ENCODE data around the gene LIMS1. TPM values are rescaled to one million over a fixed set of nuclear protein-coding genes. Genes with fewer than 3 reads are reported as not detected.
A peak's percentile ranks its signal among the peaks of the same experiment; 100 is the strongest.
"Not testable (repeated sequence)": the region's sequence is repeated elsewhere in the genome, so short reads cannot be mapped to it uniquely, and the experiment has no call there.

The LIMS1 gene
- total RNA-seq, 2 donors from 2014 or later, result 35.6 to 86.5 TPM

DNA sequence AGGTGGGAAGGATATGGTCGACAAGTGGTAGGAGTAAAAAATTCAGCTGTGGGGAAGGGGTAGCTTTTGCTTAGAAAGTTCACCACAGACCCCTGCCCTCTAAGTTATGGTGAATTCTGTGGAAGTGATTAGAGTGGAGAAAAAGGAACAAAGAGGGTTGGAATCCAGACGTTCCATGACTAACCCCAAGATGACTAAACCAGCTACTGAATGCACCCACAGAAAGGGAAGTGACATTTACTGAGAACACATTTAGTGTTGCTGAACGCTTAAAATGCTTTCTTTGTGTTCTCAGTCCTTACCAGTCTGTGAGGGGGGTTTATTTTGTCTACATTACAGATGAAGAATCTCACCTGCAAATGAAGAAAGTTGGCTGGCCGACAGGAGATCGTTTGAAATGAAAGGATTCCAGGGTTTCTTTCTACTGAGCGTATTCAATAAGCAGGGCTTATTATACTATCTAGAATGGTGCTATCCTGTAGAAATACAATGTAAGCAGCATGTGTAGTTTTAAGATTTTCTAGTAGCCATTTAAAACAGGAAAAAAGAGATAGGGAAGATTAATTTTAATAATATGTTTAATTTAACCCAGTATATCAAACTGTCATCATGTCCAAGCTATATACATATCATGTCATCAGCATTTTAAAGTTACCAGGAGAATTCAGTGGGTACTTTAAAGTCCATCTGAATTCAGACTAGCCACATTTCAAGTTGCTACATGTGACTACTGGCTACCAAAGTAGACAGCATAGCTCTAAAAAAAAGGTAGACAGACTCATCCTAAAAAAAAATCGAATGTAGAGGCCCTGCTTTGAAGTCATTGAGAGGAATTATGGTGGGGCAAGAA lies 60.1 kb downstream of the LIMS1 start:
- Mint-ChIP-seq H3K27ac (peak overlapping the region; percentile 38 to 90), H3K9me3 (no peaks in the 10 kb centered on the region), H3K36me3 (no peaks in the 10 kb centered on the region)
- DNase-seq (ENCODE audit: low spot score in 2 of 2), result no peak
- ATAC-seq, result peak; percentile 86 to 91

DNA sequence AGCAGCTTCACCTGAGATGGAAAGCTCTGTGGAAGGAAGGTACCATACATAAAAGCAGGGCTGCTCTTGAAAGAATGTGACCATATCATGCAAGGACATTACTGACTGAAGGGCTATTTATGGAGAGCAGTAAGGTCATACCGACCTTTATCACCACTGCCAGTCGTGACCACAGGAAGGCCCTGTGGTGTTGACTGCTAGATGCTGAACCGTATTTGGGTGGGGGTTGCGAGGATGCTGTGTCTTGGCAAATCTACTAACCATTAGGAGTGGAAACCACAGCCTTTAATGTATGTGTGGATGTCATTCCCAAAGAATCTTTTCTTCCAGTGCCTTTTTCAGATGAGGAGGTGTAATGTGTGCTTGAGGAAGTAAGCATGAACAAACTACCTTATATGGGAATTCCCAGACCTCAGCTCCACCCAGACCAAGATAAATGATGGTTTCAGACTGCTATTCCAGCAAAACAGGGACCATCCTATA lies 60.8 kb downstream of the LIMS1 start:
- no peak for DNase-seq (ENCODE audit: low spot score in 2 of 2)
- ATAC-seq, result peak in 1 of 2 donors; percentile 74
- H3K36me3 Mint-ChIP-seq, result no peaks in the 10 kb centered on the region

DNA sequence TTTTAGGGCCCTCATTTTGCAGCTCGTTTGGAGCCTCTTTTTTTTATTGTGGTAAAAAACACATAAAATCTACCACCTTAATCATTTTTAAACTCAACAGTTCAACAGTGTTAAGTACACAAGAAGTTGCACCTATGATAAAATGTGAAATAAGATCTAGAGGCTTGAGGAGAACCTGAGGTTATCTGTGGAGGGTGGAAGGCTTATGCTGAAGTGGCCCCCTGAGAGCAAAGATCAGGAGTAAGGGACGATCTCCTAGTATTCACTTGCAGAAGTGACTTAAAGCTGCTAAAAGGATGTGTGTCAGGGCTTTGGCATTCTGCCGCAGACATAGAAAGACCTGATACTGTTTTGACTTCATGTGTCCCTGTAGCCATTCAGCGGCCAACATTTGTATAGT lies 61.5 kb downstream of the LIMS1 start:
- peak overlapping the region in 1 of 2 donors; percentile 90 for H3K27ac Mint-ChIP-seq
- DNase-seq (ENCODE audit: low spot score in 2 of 2); ATAC-seq; H3K36me3 Mint-ChIP-seq; H3K9me3 Mint-ChIP-seq: not testable (repeated sequence)

More for the DNA sequence above, 60.8 kb downstream of the LIMS1 start:
- Mint-ChIP-seq H3K9me3 (no peaks in the 10 kb centered on the region), H3K27ac (peak overlapping the region in 1 of 2 donors; percentile 90)

GRCh38 chr2:108597105-108597744 lies 63.0 kb downstream of the LIMS1 start:
- not testable (repeated sequence) for DNase-seq (ENCODE audit: low spot score in 2 of 2)
- ATAC-seq, result peak in 1 of 2 donors; percentile 54

DNA sequence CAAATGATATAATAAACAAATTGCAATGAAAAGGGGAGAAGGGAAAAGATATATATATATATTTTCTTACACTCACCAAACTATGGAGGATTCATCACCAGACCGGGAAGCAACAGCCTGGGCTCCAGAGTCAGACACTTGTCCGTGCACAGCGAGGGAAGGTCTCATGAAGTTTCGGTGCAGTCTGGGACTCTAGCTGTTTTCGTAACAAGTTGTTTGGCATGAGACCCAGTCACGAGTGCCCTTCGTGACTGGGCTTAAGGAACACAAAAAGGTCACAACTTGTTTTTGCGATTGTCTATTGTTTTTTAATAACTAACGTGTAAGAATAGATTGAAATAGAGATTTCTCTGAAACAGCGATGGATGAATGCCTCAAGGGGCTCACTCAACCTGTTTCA lies 66.9 kb downstream of the LIMS1 start:
- not testable (repeated sequence) for ATAC-seq; H3K36me3 Mint-ChIP-seq; H3K9me3 Mint-ChIP-seq; DNase-seq (ENCODE audit: low spot score in 2 of 2); H3K27ac Mint-ChIP-seq

More at GRCh38 chr2:108597105-108597744, 63.0 kb downstream of the LIMS1 start:
- H3K27ac Mint-ChIP-seq, H3K36me3 Mint-ChIP-seq, H3K9me3 Mint-ChIP-seq: not testable (repeated sequence)

DNA sequence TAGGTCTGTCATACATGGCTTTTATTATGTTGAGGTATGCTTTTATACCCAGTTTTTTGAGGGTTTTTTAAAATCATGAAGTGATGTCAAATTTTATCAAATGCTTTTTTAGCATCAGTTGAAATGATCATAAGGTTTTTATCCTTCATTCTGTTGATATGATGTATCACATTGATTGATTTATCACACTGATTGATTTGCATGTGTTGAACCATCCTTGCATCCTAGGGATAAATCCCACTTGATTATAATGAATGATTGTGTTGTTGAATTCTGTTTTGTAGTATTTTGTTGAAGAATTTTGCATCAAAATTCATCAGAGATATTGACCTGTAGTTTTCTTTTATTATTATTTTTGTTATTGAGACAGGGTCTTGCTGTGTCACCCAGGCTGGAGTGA lies 68.2 kb downstream of the LIMS1 start:
- H3K27ac Mint-ChIP-seq, result no peak overlapping the region
- ATAC-seq (no peak), DNase-seq (ENCODE audit: low spot score in 2 of 2) (no peak)
- peaks cover 0 to 4% of the 10 kb centered on the region in 2 donors for H3K36me3 Mint-ChIP-seq
- no peaks in the 10 kb centered on the region for H3K9me3 Mint-ChIP-seq

- peaks cover 0 to 4% of the 10 kb centered on the region in 2 donors for H3K36me3 Mint-ChIP-seq
- ATAC-seq (no peak), DNase-seq (ENCODE audit: low spot score in 2 of 2) (no peak)
- H3K27ac Mint-ChIP-seq, result no peak overlapping the region
- H3K9me3 Mint-ChIP-seq, result no peaks in the 10 kb centered on the region
Observed at GRCh38 chr2:108604196-108604595, 69.9 kb downstream of the LIMS1 start.

GRCh38 chr2:108605947-108606346 lies 71.7 kb downstream of the LIMS1 start:
- no peaks in the 10 kb centered on the region for H3K9me3 Mint-ChIP-seq
- ATAC-seq, result peak in 1 of 2 donors; percentile 59
- peaks cover 0 to 1% of the 10 kb centered on the region in 2 donors for H3K36me3 Mint-ChIP-seq
- no peak overlapping the region for H3K27ac Mint-ChIP-seq
- no peak for DNase-seq (ENCODE audit: low spot score in 2 of 2)

DNA sequence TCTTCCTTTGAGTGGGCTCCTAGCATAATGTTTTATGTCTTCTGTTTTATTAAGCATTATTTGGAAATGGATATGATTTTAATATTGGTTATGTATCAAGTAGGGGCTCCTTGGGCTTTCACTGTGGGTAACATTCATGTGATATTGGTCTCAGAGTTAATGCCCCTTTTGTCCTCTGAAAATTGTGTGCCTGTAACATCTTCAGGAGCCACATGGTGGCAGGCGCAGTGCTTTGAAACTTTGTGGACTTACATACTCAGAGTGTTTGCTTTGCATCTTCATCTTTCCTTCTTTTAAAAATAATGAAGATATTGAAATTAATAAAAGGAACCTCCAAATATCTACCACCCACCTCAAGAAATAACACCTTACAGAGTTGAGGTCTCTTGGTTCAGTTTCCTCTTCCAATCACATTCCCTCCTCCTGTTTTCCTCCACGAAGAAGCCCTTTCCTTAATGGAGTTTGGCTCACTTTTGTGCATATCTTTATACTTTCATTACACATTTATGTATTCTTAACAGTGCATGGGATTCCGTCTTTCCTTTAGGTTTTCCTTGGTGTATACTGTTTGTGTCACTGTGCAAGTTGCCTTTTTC lies 73.5 kb downstream of the LIMS1 start:
- DNase-seq (ENCODE audit: low spot score in 2 of 2), result no peak

DNA sequence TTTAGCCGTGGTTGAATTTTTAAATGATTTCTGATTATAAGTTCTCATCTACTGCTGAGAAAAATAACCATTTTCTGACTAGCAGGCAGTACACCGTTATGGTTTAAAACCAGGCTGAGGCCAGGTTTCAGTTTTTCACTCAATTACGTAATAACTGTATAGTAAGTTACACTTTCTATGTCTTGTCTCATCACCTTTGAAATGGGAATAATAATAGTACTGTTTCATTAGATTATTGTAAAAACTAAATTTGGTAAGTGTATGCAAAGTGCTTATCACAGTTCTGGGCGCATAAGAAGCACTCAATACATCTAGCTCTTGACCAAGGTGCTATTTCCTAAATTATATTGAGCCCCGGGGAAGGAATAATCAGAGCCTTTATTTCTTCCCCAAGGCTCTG lies 76.8 kb downstream of the LIMS1 start:
- Mint-ChIP-seq H3K27ac (peak overlapping the region in 1 of 2 donors; percentile 51), H3K36me3 (no peaks in the 10 kb centered on the region), H3K9me3 (peaks cover 0 to 4% of the 10 kb centered on the region in 2 donors)
- no peak for ATAC-seq
- no peak for DNase-seq (ENCODE audit: low spot score in 2 of 2)

More for the DNA sequence above, 73.5 kb downstream of the LIMS1 start:
- Mint-ChIP-seq H3K9me3 (no peaks in the 10 kb centered on the region), H3K36me3 (no peaks in the 10 kb centered on the region), H3K27ac (no peak overlapping the region)
- ATAC-seq, result no peak

- Mint-ChIP-seq H3K27ac (peak overlapping the region; percentile 81 to 94), H3K9me3 (peaks cover 0 to 4% of the 10 kb centered on the region in 2 donors), H3K36me3 (no peaks in the 10 kb centered on the region)
- DNase-seq (ENCODE audit: low spot score in 2 of 2), result peak in 1 of 2 donors; percentile 46
- peak; percentile 68 to 83 for ATAC-seq
Observed at GRCh38 chr2:108612153-108612513, 77.9 kb downstream of the LIMS1 start.

DNA sequence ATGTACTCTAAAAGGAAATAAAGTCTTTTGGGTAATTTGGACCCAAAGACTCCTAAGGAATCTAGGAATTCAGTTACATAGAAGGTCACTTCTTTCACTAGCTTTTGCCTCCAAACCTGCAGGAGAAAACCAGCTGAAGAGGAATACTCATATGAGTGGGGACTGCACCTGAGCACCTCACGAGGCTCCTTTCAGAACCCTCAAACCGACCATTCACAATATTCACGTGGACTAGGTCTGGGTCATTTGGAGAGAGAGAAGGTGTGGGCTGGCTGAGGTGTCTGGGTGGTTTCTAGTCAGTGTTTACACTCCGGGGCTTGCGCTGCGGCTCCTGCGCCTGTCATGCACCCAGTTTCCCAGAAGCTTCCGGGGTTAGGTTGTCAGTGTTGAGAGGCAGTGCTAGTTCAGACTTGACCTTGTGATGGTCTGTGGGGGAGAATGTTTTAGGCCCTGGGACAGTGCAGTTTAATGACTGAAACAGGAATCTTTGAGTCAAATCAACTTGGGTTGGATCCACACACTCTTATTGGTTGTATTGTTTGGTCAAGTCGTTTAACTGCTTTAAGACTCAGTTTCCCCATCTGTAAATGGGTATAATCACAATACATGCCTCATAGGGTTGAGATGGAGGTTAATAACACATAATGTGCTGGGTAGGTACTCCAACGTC lies 78.4 kb downstream of the LIMS1 start:
- H3K27ac Mint-ChIP-seq, result peak overlapping the region; percentile 81 to 94
- ATAC-seq (peak; percentile 87 to 89), DNase-seq (ENCODE audit: low spot score in 2 of 2) (peak; percentile 42 to 72)
- peaks cover 0 to 4% of the 10 kb centered on the region in 2 donors for H3K9me3 Mint-ChIP-seq
- no peaks in the 10 kb centered on the region for H3K36me3 Mint-ChIP-seq

DNA sequence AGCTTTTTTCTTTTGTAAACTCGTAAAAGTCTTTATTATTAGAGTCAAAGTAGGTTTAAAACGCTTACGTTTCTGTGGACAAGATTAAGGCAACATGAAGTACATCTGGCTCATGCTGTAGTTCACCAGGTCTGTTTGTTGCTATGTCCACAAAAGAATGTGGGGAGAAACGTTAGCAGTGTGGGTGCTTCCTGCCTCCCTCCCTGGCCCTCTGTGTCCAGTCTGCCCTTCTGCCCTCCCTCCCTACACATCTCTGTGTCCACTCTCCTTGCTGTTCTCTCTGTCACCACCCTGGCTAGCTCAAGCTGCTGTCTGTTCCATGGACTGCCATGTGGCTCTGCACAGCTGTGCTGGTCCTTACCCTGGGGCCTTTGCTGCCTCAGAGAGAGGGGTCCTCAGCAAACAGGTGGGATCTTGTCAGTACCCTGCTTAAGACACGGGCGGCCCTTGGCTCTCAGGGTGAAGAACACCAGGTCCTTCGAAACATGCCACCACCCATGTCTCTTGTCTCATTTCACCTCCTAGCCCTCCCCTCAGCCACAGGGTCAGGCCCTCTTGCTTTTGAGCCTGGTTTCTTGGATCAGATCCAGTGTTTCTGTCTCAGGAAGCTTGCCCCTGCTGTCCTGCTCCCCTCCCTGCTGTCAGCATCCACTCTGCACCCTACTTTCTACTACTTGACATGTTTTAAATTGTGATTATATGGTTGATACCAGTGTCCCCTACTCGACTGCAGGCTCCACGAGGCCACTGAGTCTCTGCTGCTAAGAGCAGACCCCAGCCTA lies 79.2 kb downstream of the LIMS1 start:
- DNase-seq (ENCODE audit: low spot score in 2 of 2) (no peak), ATAC-seq (no peak)
- Mint-ChIP-seq H3K27ac (peak overlapping the region; percentile 78 to 81), H3K36me3 (no peaks in the 10 kb centered on the region), H3K9me3 (peaks cover 0 to 4% of the 10 kb centered on the region in 2 donors)

DNA sequence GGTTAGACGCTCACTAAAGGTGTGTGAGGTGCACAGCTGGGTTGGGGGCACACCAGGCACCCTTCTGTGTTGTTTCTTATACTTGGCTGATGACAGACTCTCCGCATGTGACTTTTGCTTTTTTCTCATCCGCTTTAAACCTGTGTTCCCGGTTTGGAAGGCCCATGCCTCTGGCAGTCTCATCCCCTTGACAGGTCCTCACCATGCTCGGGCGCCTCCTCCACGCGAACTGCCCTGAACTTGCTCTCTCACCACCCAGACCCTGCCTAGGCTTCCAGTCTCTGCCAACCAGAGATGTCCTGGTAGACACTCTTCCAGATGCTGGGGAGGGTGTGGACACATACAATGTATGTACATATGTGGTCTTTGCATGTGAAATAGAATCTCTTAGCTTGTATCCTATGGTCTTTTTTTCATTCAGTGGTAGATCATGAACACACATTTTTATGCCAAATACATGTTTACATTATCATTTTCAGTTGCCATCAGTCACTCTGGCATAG lies 79.8 kb downstream of the LIMS1 start:
- peaks cover 0 to 4% of the 10 kb centered on the region in 2 donors for H3K9me3 Mint-ChIP-seq
- H3K36me3 Mint-ChIP-seq, result no peaks in the 10 kb centered on the region
- peak overlapping the region; percentile 81 to 84 for H3K27ac Mint-ChIP-seq
- DNase-seq (ENCODE audit: low spot score in 2 of 2) (no peak), ATAC-seq (no peak)

DNA sequence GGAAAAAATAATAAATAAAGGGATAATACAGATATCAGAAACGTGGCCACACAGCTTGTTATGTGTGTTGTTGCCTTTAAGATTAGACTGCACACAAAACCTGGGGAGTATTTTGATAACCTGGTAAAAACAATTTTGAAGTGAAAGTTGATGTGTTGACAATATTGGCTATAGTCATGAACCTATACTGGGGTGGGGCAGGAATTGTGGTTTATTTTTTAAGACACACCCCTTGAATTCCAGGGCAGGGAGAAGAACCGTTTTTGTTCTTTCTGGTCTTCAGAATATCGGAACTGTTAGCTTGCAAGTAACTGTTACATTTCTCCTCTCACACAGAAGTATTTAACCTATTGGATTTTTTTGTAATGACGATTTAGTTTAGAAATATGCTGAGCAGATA lies 80.4 kb downstream of the LIMS1 start:
- Mint-ChIP-seq H3K27ac (peak overlapping the region; percentile 60 to 81), H3K9me3 (peaks cover 0 to 4% of the 10 kb centered on the region in 2 donors), H3K36me3 (no peaks in the 10 kb centered on the region)
- no peak for ATAC-seq
- DNase-seq (ENCODE audit: low spot score in 2 of 2), result no peak

Data from activated naive CD4-positive, alpha-beta T cell treated with anti-CD3 and anti-CD28 coated beads, Interleukin-2, amount 50 U/mL, for 72 hours (primary cell).